Bronchial epithelial cell (primary cell): Measurements from ENCODE around the gene PCYOX1L. TPM values are rescaled to one million over a fixed set of nuclear protein-coding genes. Genes with fewer than 3 reads are reported as not detected.

Source experiments
- DNase-seq: peaks from one replicate; pipeline ENCODE4 v3.0.0-alpha.2; 2010; ENCODE audit warnings: low read depth
- FAIRE-seq: peaks from 2 replicates; lab custom pipeline; 2011; peaks lifted over from hg19 to GRCh38; lab: Jason Lieb, UNC
- H3K27me3 ChIP-seq: 2 replicates; pipeline ENCODE4 v1.5.1; 2011; ENCODE audit warnings: low read length; ENCODE audit not compliant: control insufficient read depth, insufficient read depth
- H3K36me3 ChIP-seq: 2 replicates; pipeline ENCODE4 v1.5.1; 2011; ENCODE audit warnings: low read length; ENCODE audit not compliant: control insufficient read depth, insufficient read depth
- H3K4me3 ChIP-seq: 2 replicates; pipeline ENCODE4 v1.5.1; 2011; ENCODE audit warnings: mild to moderate bottlenecking, low read depth, low read length, control low read depth
- CTCF ChIP-seq: IDR thresholded peaks from 2 replicates; pipeline ENCODE4 v1.5.1; 2011; ENCODE audit warnings: mild to moderate bottlenecking, moderate library complexity, low read length, control low read depth, inconsistent platforms; ENCODE audit not compliant: insufficient read depth, severe bottlenecking
- total RNA-seq: library from RNA; depleted of rRNA; stranded (reverse); fragments of >200 nt; gene quantifications from 2 replicates; pipeline ENCODE4 v1.2.1, GENCODE V29; 2014

The PCYOX1L gene
- total RNA-seq, 1 donor from 2014 or later = 4.2 TPM

GRCh38 chr5:149372076-149372795 lies 14.4 kb downstream of the PCYOX1L start:
- DNase-seq (no peak), FAIRE-seq (no peak)
- H3K36me3 ChIP-seq = no peaks in the 10 kb centered on the region
- TF ChIP-seq CTCF = no peak
- H3K4me3 ChIP-seq = no peak overlapping the region
- H3K27me3 ChIP-seq = no peaks in the 10 kb centered on the region

GRCh38 chr5:149372932-149373331 lies 15.1 kb downstream of the PCYOX1L start:
- no peak for TF ChIP-seq CTCF
- Histone ChIP-seq H3K4me3 (no peak overlapping the region), H3K27me3 (no peaks in the 10 kb centered on the region), H3K36me3 (no peaks in the 10 kb centered on the region)
- DNase-seq = no peak
- no peak for FAIRE-seq

- FAIRE-seq (no peak), DNase-seq (no peak)
- no peak for TF ChIP-seq CTCF
- H3K27me3 ChIP-seq = no peaks in the 10 kb centered on the region
- no peaks in the 10 kb centered on the region for H3K36me3 ChIP-seq
- H3K4me3 ChIP-seq = no peak overlapping the region
Observed at GRCh38 chr5:149374303-149374702, 16.5 kb downstream of the PCYOX1L start.

- DNase-seq (no peak), FAIRE-seq (no peak)
- H3K36me3 ChIP-seq = no peaks in the 10 kb centered on the region
- no peak overlapping the region for H3K4me3 ChIP-seq
- no peak for TF ChIP-seq CTCF
- H3K27me3 ChIP-seq = no peaks in the 10 kb centered on the region
Observed at GRCh38 chr5:149374801-149375200, 17.0 kb downstream of the PCYOX1L start.

- H3K27me3 ChIP-seq = no peaks in the 10 kb centered on the region
- H3K4me3 ChIP-seq = no peak overlapping the region
- FAIRE-seq = peak; percentile 52
- DNase-seq = no peak
- TF ChIP-seq CTCF = no peak
- no peaks in the 10 kb centered on the region for H3K36me3 ChIP-seq
Observed at GRCh38 chr5:149375434-149375833, 17.6 kb downstream of the PCYOX1L start.

- no peak for FAIRE-seq
- DNase-seq = no peak
- Histone ChIP-seq H3K27me3 (no peaks in the 10 kb centered on the region), H3K36me3 (no peaks in the 10 kb centered on the region), H3K4me3 (no peak overlapping the region)
- no peak for TF ChIP-seq CTCF
Observed at GRCh38 chr5:149376104-149376503, 18.3 kb downstream of the PCYOX1L start.
